ENCODE measurements around the gene NUBP2. TPM values are rescaled to one million over a fixed set of nuclear protein-coding genes. Genes with fewer than 3 reads are reported as not detected.

The NUBP2 gene
- total RNA-seq, 1 donor from 2014 or later = 49.8 TPM

GRCh38 chr16:1777375-1778199 is 5.2 kb upstream of the NUBP2 start:
- no peak overlapping the region for H3K27ac Mint-ChIP-seq (ENCODE audit: unreplicated experiment)
- H3K36me3 Mint-ChIP-seq (ENCODE audit: low read depth, unreplicated experiment) = no peaks in the 10 kb centered on the region
- DNase-seq (ENCODE audit: low spot score) = no peak
- H3K4me1 Mint-ChIP-seq (ENCODE audit: unreplicated experiment) = peaks cover 12% of the 10 kb centered on the region
- H3K4me3 Mint-ChIP-seq (ENCODE audit: unreplicated experiment) = no peak overlapping the region
- H3K9me3 Mint-ChIP-seq (ENCODE audit: unreplicated experiment) = no peaks in the 10 kb centered on the region
- H3K27me3 Mint-ChIP-seq (ENCODE audit: unreplicated experiment) = peaks cover 4% of the 10 kb centered on the region
- TF ChIP-seq, protein P1, sequence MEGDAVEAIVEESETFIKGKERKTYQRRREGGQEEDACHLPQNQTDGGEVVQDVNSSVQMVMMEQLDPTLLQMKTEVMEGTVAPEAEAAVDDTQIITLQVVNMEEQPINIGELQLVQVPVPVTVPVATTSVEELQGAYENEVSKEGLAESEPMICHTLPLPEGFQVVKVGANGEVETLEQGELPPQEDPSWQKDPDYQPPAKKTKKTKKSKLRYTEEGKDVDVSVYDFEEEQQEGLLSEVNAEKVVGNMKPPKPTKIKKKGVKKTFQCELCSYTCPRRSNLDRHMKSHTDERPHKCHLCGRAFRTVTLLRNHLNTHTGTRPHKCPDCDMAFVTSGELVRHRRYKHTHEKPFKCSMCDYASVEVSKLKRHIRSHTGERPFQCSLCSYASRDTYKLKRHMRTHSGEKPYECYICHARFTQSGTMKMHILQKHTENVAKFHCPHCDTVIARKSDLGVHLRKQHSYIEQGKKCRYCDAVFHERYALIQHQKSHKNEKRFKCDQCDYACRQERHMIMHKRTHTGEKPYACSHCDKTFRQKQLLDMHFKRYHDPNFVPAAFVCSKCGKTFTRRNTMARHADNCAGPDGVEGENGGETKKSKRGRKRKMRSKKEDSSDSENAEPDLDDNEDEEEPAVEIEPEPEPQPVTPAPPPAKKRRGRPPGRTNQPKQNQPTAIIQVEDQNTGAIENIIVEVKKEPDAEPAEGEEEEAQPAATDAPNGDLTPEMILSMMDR (IDR thresholded peaks at IDR 0.05; ENCODE audit: unreplicated experiment) = no peak

- peaks cover 16% of the 10 kb centered on the region for H3K4me1 Mint-ChIP-seq (ENCODE audit: unreplicated experiment)
- no peak overlapping the region for H3K4me3 Mint-ChIP-seq (ENCODE audit: unreplicated experiment)
- no peaks in the 10 kb centered on the region for H3K36me3 Mint-ChIP-seq (ENCODE audit: low read depth, unreplicated experiment)
- H3K9me3 Mint-ChIP-seq (ENCODE audit: unreplicated experiment) = no peaks in the 10 kb centered on the region
- TF ChIP-seq, protein P1 (IDR thresholded peaks at IDR 0.05; ENCODE audit: unreplicated experiment) = no peak
- peaks cover 6% of the 10 kb centered on the region for H3K27me3 Mint-ChIP-seq (ENCODE audit: unreplicated experiment)
- peak overlapping the region; percentile 78 for H3K27ac Mint-ChIP-seq (ENCODE audit: unreplicated experiment)
- no peak for DNase-seq (ENCODE audit: low spot score)
Observed at GRCh38 chr16:1778200-1779179, 4.3 kb upstream of the NUBP2 start.

DNA sequence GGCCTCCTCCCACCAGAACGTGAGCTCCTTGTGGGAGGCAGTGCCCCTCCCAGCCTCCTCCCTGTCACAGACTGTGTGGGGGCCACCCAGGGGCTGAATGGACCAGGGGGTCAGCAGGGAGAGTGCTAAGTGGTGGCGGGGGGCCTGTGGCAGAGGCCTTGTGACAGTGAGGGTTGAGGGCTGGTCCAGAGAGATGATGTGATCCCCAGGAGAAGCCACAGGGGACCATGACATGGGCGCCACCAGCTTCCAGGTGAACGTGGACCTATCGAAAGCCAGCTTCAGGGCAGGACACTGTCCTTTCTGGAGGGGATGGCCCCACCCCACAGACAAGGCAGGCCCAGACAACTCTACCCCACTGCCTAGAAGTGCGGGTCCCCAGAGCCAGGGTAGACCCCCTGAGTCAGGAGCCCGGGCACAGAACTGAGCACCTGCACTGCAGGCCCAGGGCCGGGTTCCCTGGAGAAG is 3.5 kb upstream of the NUBP2 start:
- H3K36me3 Mint-ChIP-seq (ENCODE audit: low read depth, unreplicated experiment) = no peaks in the 10 kb centered on the region
- H3K27ac Mint-ChIP-seq (ENCODE audit: unreplicated experiment) = peak overlapping the region; percentile 78
- DNase-seq (ENCODE audit: low spot score) = no peak
- no peaks in the 10 kb centered on the region for H3K9me3 Mint-ChIP-seq (ENCODE audit: unreplicated experiment)
- no peak overlapping the region for H3K4me3 Mint-ChIP-seq (ENCODE audit: unreplicated experiment)
- TF ChIP-seq, protein P1 (IDR thresholded peaks at IDR 0.05; ENCODE audit: unreplicated experiment) = no peak
- peaks cover 13% of the 10 kb centered on the region for H3K4me1 Mint-ChIP-seq (ENCODE audit: unreplicated experiment)
- peaks cover 6% of the 10 kb centered on the region for H3K27me3 Mint-ChIP-seq (ENCODE audit: unreplicated experiment)

DNA sequence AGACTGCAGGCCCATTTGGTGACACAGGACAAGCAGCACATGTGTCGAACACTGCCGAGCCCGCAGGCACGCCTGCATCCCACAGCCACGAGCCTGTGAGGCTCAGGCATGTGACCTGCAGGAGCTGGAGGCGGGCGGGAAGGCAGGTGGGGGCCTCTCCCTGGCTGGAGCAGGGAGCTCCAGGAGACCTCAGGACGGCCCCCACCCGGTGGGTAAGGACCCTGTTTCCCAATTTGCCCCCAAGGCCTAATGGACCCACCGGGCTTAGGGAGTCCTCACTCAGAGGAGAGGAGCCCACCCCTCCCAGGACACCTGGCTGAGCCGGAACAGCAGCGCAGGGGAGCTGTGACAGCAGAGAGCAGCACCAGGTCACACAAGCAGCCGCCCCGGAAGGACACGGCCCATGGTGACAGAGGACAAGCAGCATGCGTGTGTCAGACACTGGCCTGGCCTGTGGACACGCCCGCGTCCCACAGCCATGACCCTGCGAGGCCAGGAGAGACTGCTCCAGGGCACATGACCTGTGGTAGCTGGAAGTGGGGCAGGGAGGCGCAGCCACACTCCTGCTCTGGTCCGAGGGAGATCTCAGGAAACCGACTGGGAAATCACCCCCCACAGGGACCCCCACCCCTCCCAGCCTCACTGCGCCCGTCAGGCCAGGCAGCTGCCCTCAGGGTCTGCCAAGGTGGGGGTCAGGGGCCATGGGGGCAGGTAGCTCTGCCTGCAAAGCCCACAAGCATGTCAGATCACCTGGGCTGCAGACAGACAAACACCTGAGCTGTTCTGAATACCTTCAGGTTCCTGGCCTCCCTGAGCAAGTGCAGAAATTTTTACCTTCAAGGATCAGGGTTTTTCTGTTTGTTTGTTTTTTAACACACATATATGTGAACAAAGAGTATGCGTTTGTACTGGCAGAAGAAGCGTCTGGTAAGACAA is 2.8 kb upstream of the NUBP2 start:
- TF ChIP-seq, protein P1 (IDR thresholded peaks at IDR 0.05; ENCODE audit: unreplicated experiment) = no peak
- no peak for DNase-seq (ENCODE audit: low spot score)
- H3K4me3 Mint-ChIP-seq (ENCODE audit: unreplicated experiment) = peak overlapping the region; percentile 47
- H3K27ac Mint-ChIP-seq (ENCODE audit: unreplicated experiment) = no peak overlapping the region
- peaks cover 6% of the 10 kb centered on the region for H3K27me3 Mint-ChIP-seq (ENCODE audit: unreplicated experiment)
- no peaks in the 10 kb centered on the region for H3K36me3 Mint-ChIP-seq (ENCODE audit: low read depth, unreplicated experiment)
- no peaks in the 10 kb centered on the region for H3K9me3 Mint-ChIP-seq (ENCODE audit: unreplicated experiment)
- peaks cover 13% of the 10 kb centered on the region for H3K4me1 Mint-ChIP-seq (ENCODE audit: unreplicated experiment)

All from endothelial cell (in vitro differentiated cells).